Nephron progenitor cell (in vitro differentiated cells): ENCODE measurements around the gene TAB2.

Experiments
- DNase-seq: peaks from one replicate; pipeline ENCODE4 v3.0.0; 2021
- H3K27ac Mint-ChIP-seq: 2 replicates; pipeline ENCODE4 v1.8.0; 2021; ENCODE audit warnings: mild to moderate bottlenecking, moderate library complexity, mixed read lengths
- H3K27me3 Mint-ChIP-seq: 2 replicates; pipeline ENCODE4 v1.8.0; 2021; ENCODE audit warnings: mild to moderate bottlenecking, low read depth, mixed read lengths; ENCODE audit not compliant: poor library complexity
- H3K36me3 Mint-ChIP-seq: 2 replicates; pipeline ENCODE4 v1.8.0; 2021; ENCODE audit warnings: low read depth, mixed read lengths
- H3K4me1 Mint-ChIP-seq: 2 replicates; pipeline ENCODE4 v1.8.0; 2021; ENCODE audit warnings: mixed read lengths
- H3K4me3 Mint-ChIP-seq: 2 replicates; pipeline ENCODE4 v1.8.0; 2021; ENCODE audit warnings: mild to moderate bottlenecking, moderate library complexity, mixed read lengths
- H3K9me3 Mint-ChIP-seq: 2 replicates; pipeline ENCODE4 v1.8.0; 2021; ENCODE audit warnings: mild to moderate bottlenecking, moderate library complexity, mixed read lengths
- CTCF ChIP-seq: fragments of 200-600 bp; sonication (generic); IDR thresholded peaks from 2 replicates; pipeline ENCODE4 v1.5.0; 2021; ENCODE audit warnings: antibody characterized with exemption

TAB2 gene

GRCh38 chr6:149366267-149366921, 48.9 kb downstream of the TAB2 start:
- H3K36me3 Mint-ChIP-seq: peaks cover 18% of the 10 kb centered on the region
- no peak overlapping the region for H3K27ac Mint-ChIP-seq
- no peak for DNase-seq
- H3K4me3 Mint-ChIP-seq: no peak overlapping the region
- H3K27me3 Mint-ChIP-seq: no peaks in the 10 kb centered on the region
- H3K4me1 Mint-ChIP-seq: no peaks in the 10 kb centered on the region
- no peaks in the 10 kb centered on the region for H3K9me3 Mint-ChIP-seq
- no peak for TF ChIP-seq CTCF

DNA sequence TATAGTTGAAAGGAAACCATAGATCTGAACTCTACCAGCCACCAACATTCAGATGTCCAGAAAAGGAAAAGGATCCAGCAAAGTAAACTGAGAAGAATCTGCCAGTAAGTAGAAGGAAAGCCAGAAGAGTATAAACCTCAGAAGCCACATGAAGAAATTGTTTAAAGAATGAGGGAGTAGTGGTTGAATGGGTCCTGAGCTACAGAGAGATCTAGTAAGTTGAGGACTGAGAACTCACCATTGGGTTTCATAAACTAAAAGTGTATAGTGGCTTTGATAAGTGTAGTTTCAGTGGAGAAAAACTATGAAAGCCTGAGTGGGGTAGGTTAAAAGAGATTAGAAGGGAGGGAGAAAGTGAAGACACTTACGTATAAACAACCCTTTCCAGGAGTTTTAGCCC, 50.6 kb downstream of the TAB2 start:
- no peak overlapping the region for H3K4me3 Mint-ChIP-seq
- H3K9me3 Mint-ChIP-seq: no peaks in the 10 kb centered on the region
- no peaks in the 10 kb centered on the region for H3K27me3 Mint-ChIP-seq
- no peak for DNase-seq
- no peak overlapping the region for H3K27ac Mint-ChIP-seq
- H3K36me3 Mint-ChIP-seq: peaks cover 11% of the 10 kb centered on the region
- no peak for TF ChIP-seq CTCF
- H3K4me1 Mint-ChIP-seq: no peaks in the 10 kb centered on the region

DNA sequence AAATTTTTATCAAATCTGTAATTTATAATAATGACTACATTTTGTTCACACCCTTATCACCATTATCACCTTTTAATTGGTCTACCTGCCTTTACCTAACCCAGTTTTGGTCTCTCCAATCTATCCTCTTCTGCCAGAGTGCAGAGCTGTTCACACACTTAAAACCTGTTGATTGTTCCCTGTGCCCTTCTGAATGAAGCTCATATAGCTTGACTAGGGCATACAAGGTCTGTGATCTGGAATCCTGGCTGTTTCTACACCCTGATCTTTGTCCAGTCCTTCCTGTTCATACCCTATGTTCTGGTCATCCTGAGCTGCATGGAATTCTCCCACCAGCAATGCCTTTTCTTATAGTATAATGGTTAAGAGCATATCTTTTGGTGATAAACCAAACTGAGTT, 53.6 kb downstream of the TAB2 start:
- peaks cover 20% of the 10 kb centered on the region for H3K36me3 Mint-ChIP-seq
- peak overlapping the region; percentile 12 for H3K27ac Mint-ChIP-seq
- no peak for DNase-seq

DNA sequence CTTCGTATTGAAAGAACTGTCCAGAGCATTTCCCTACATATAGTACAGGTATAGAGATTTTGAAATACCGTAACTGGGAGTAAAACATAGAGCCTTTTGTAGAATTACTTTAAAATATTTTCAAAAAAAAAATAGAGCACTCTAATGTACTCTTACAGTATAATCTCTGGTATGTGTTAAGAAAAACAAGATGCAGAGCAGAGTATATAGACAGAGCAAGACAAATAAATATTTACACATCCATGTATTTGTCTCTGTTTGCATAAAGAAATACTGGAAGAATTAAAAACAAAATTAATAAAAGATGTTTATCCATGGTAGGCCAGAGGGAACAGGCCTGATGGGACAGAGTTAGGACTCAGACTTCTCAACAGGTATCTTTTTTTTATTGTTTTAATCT, 54.5 kb downstream of the TAB2 start:
- H3K27me3 Mint-ChIP-seq: no peaks in the 10 kb centered on the region
- H3K4me1 Mint-ChIP-seq: no peaks in the 10 kb centered on the region
- H3K9me3 Mint-ChIP-seq: peaks cover 3% of the 10 kb centered on the region
- TF ChIP-seq CTCF: no peak
- no peak overlapping the region for H3K27ac Mint-ChIP-seq
- H3K36me3 Mint-ChIP-seq: peaks cover 29% of the 10 kb centered on the region
- no peak overlapping the region for H3K4me3 Mint-ChIP-seq
- DNase-seq: no peak

More for the DNA sequence above, 53.6 kb downstream of the TAB2 start:
- no peak for TF ChIP-seq CTCF
- Mint-ChIP-seq H3K27me3 (no peaks in the 10 kb centered on the region), H3K9me3 (no peaks in the 10 kb centered on the region), H3K4me3 (no peak overlapping the region), H3K4me1 (no peaks in the 10 kb centered on the region)

GRCh38 chr6:149373511-149373910, 56.0 kb downstream of the TAB2 start:
- TF ChIP-seq CTCF: no peak
- Mint-ChIP-seq H3K27me3 (no peaks in the 10 kb centered on the region), H3K9me3 (peaks cover 3% of the 10 kb centered on the region), H3K4me1 (no peaks in the 10 kb centered on the region), H3K4me3 (no peak overlapping the region), H3K36me3 (peaks cover 41% of the 10 kb centered on the region), H3K27ac (no peak overlapping the region)
- no peak for DNase-seq

DNA sequence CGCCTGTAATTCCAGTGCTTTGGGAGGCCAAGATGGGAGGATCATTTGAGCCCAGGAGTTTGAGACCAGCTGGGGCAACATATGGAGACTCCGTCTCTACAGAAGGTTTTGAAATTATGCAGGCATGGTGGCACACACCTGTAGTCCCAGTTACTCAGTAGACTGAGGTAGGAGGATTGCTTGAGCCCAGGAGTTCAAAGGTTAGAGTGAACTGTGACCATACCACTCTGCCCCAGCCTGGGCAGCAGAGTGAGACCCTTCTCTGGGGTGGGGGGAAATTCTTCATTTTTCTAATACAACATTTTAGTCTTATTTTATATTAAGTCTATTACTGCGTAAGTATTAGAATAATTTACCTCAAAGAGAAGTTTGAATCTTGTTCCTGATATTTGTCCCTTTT, 62.5 kb downstream of the TAB2 start:
- Mint-ChIP-seq H3K9me3 (peaks cover 10% of the 10 kb centered on the region), H3K4me1 (no peaks in the 10 kb centered on the region), H3K27ac (no peak overlapping the region), H3K27me3 (no peaks in the 10 kb centered on the region), H3K4me3 (no peak overlapping the region), H3K36me3 (peaks cover 89% of the 10 kb centered on the region)
- no peak for DNase-seq
- TF ChIP-seq CTCF: no peak
